HepG2 (cell line): ENCODE results near the gene CNPY1. TPM values are rescaled to one million over a fixed set of nuclear protein-coding genes. Genes with fewer than 3 reads are reported as not detected.

Experiments
- ATAC-seq: fragments of 200-7000 bp; cut with Tn5 transposase; 3 replicates; pipeline ENCODE4 v1.9.1; 2020; ENCODE audit warnings: mild to moderate bottlenecking, moderate library complexity
- BruUV-seq: library from RNA; stranded (reverse); fragments of 400-500 nt; replicated peaks from 2 replicates; lab custom pipeline; 2021; lab: Mats Ljungman, UMichigan
- CTCF ChIA-PET: fragments of 300-600 bp; formaldehyde crosslinking; extraction: SDS; loops from one replicate; lab custom pipeline; 2021; ENCODE audit warnings: low total read pairs, inconsistent platforms, low intra/inter-chr PET ratio; lab: Yijun Ruan, JAX
- POLR2A ChIA-PET: fragments of 350-600 bp; sonication (Branson Sonifier 250); formaldehyde crosslinking; loops from one replicate; lab custom pipeline; 2020; ENCODE audit warnings: antibody characterized with exemption, inconsistent platforms; lab: Yijun Ruan, JAX
- DNase-seq: peaks from one replicate; pipeline ENCODE4 v3.0.0-alpha.2; 2015; ENCODE audit warnings: low spot score
- FAIRE-seq: peaks from 3 replicates; lab custom pipeline; 2011; peaks lifted over from hg19 to GRCh38; lab: Jason Lieb, UNC
- H2AFZ ChIP-seq: one replicate; pipeline ENCODE4 v1.6.1; 2011; ENCODE audit warnings: low read length, inconsistent platforms
- H3K27ac ChIP-seq: fragments of 300-600 bp; 3 replicates; pipeline ENCODE4 v1.8.0; 2011; ENCODE audit warnings: mixed run types, mild to moderate bottlenecking, mixed read lengths, low read length, inconsistent platforms; ENCODE audit not compliant: insufficient read depth; ENCODE audit errors: extremely low read length
- H3K27me3 ChIP-seq, 2 experiments: fragments of 200-600 bp in 1 of 2; 2 replicates in 1 of 2; 3 replicates in 1 of 2; pipeline versions ENCODE4 v1.6.0 to v1.8.0; 2011; ENCODE audit warnings: low read length in 2 of 2, mild to moderate bottlenecking in 2 of 2, moderate library complexity in 2 of 2, inconsistent platforms in 1 of 2; ENCODE audit not compliant: insufficient read depth in 2 of 2, control insufficient read depth in 1 of 2
- H3K36me3 ChIP-seq, 2 experiments: fragments of 200-600 bp in 1 of 2; replicated peaks in 1 of 2; 2 replicates in 1 of 2; 3 replicates in 1 of 2; pipeline versions ENCODE4 v1.5.1 to v1.8.0; 2011; ENCODE audit warnings: low read length in 2 of 2, inconsistent platforms in 1 of 2; ENCODE audit not compliant: insufficient read depth in 2 of 2, control insufficient read depth in 1 of 2
- H3K4me1 ChIP-seq: 2 replicates; pipeline ENCODE4 v1.5.1; 2012; ENCODE audit warnings: low read length, inconsistent platforms; ENCODE audit not compliant: insufficient read depth
- H3K4me2 ChIP-seq: 2 replicates; pipeline ENCODE4 v1.6.0; 2011; ENCODE audit warnings: low read depth, low read length, inconsistent platforms
- H3K4me3 ChIP-seq, 3 experiments: fragments of 200-600 bp in 1 of 3; sonication (generic), shearing (Covaris generic) in 1 of 3; replicated peaks in 1 of 3; 2 replicates each; pipeline ENCODE4 v1.5.1; 2011 to 2016; ENCODE audit warnings: low read length in 3 of 3, inconsistent platforms in 2 of 3, low read depth in 2 of 3, mild to moderate bottlenecking in 2 of 3, control low read depth in 1 of 3, mixed read lengths in 1 of 3; ENCODE audit not compliant: insufficient read depth in 1 of 3
- H3K79me2 ChIP-seq: one replicate; pipeline ENCODE4 v1.6.1; 2011; ENCODE audit warnings: low read length, inconsistent platforms; ENCODE audit not compliant: insufficient read depth
- H3K9ac ChIP-seq: 2 replicates; pipeline ENCODE4 v1.6.0; 2011; ENCODE audit warnings: mild to moderate bottlenecking, low read depth, low read length, inconsistent platforms; ENCODE audit not compliant: insufficient read depth
- H3K9me3 ChIP-seq: 2 replicates; pipeline ENCODE4 v1.5.1; 2012; ENCODE audit warnings: mild to moderate bottlenecking, low read length
- H4K20me1 ChIP-seq: 2 replicates; pipeline ENCODE4 v1.6.0; 2011; ENCODE audit warnings: inconsistent platforms, mild to moderate bottlenecking, low read length, moderate library complexity; ENCODE audit not compliant: insufficient read depth
- ELF4 ChIP-seq: sonication (generic); formaldehyde crosslinking; IDR thresholded peaks from 2 replicates; pipeline ENCODE4 v1.5.0; 2020; ENCODE audit warnings: missing genetic modification reagents, mild to moderate bottlenecking, moderate library complexity, borderline replicate concordance
- GTF3A ChIP-seq: sonication (generic); formaldehyde crosslinking; conservative IDR thresholded peaks from 2 replicates; pipeline ENCODE4 v1.4.0; 2020; ENCODE audit warnings: mild to moderate bottlenecking, missing genetic modification reagents
- KLF15 ChIP-seq: sonication (generic); formaldehyde crosslinking; IDR thresholded peaks from 2 replicates; pipeline ENCODE4 v1.8.1; 2023; ENCODE audit warnings: borderline replicate concordance, mild to moderate bottlenecking, inconsistent platforms, missing genetic modification reagents, mixed read lengths
- MED1 ChIP-seq: sonication (generic); formaldehyde crosslinking; IDR thresholded peaks from 2 replicates; pipeline ENCODE4 v1.4.0; 2020; ENCODE audit warnings: missing genetic modification reagents
- PLSCR1 ChIP-seq: sonication (generic); formaldehyde crosslinking; IDR thresholded peaks from 2 replicates; pipeline ENCODE4 v1.5.0; 2020; ENCODE audit warnings: missing genetic modification reagents, mild to moderate bottlenecking, borderline replicate concordance
- ZFP37 ChIP-seq: sonication (generic); formaldehyde crosslinking; IDR thresholded peaks from 2 replicates; pipeline ENCODE4 v1.4.0; 2020; ENCODE audit warnings: missing genetic modification reagents, borderline replicate concordance
- ZNF251 ChIP-seq: sonication (generic); formaldehyde crosslinking; IDR thresholded peaks from 2 replicates; pipeline ENCODE4 v1.9.0; 2021; ENCODE audit warnings: mild to moderate bottlenecking, missing genetic modification reagents
- ZNF253 ChIP-seq: sonication (generic); formaldehyde crosslinking; IDR thresholded peaks from 2 replicates; pipeline ENCODE4 v1.8.0; 2022; ENCODE audit warnings: mild to moderate bottlenecking, missing genetic modification reagents, borderline replicate concordance
- ZNF282 ChIP-seq: fragments of 450-650 bp; IDR thresholded peaks from 2 replicates; pipeline ENCODE4 v1.6.1; 2018; ENCODE audit not compliant: partially characterized antibody
- ZNF333 ChIP-seq: sonication (generic); formaldehyde crosslinking; IDR thresholded peaks from 2 replicates; pipeline ENCODE4 v1.4.0; 2020; ENCODE audit warnings: mild to moderate bottlenecking, missing genetic modification reagents, borderline replicate concordance
- ZNF431 ChIP-seq: sonication (generic); formaldehyde crosslinking; IDR thresholded peaks from 2 replicates; pipeline ENCODE4 v1.9.0; 2022; ENCODE audit warnings: missing genetic modification reagents, low read depth, mild to moderate bottlenecking, borderline replicate concordance
- ZNF737 ChIP-seq: sonication (generic); formaldehyde crosslinking; IDR thresholded peaks from 2 replicates; pipeline ENCODE4 v1.5.0; 2020; ENCODE audit warnings: missing genetic modification reagents, mild to moderate bottlenecking, borderline replicate concordance
- ZNF841 ChIP-seq: sonication (generic); formaldehyde crosslinking; IDR thresholded peaks from 2 replicates; pipeline ENCODE4 v1.8.1; 2023; ENCODE audit warnings: missing genetic modification reagents, borderline replicate concordance
- ZSCAN22 ChIP-seq: sonication (generic); formaldehyde crosslinking; IDR thresholded peaks from 2 replicates; pipeline ENCODE4 v1.4.0; 2020; ENCODE audit warnings: mild to moderate bottlenecking, missing genetic modification reagents
- WGBS: methylation state at CpG from one replicate; pipeline ENCODE4 v1.1.6; 2017; ENCODE audit warnings: low lambda C conversion rate; 5-methylcytosine and 5-hydroxymethylcytosine counted together
- in situ Hi-C: cut with HindIII; loops from 2 replicates; pipeline ENCODE4 v1.10.0; 2017; ENCODE audit warnings: low pct_unique_long_range_greater_than_20kb; ENCODE audit not compliant: extremely low pct_ligation_motif_present
- intact Hi-C: fragments of 100-400 bp; cut with micrococcal nuclease; formaldehyde crosslinking; loops from one replicate; pipeline ENCODE4 v1.10.0; 2022; ENCODE audit not compliant: unreplicated experiment
- polyA plus RNA-seq, 8 experiments: library from polyadenylated mRNA; depleted of rRNA in 3 of 8; stranded (reverse) in 7 of 8; unstranded in 1 of 8; fragments of >200 nt; fragmentation: Illumina TruSeq in 4 of 8; extraction: Trizol in 4 of 8; gene quantifications; 2 replicates each; pipeline versions ENCODE4 v1.2.1 to v1.2.3, GENCODE V29; 2011 to 2016; ENCODE audit warnings: low read depth in 4 of 8, missing spikeins in 1 of 8, mixed read lengths in 1 of 8; ENCODE audit not compliant: insufficient read depth in 1 of 8
- total RNA-seq, 5 experiments: library from RNA; depleted of rRNA; stranded (reverse); fragments of >200 nt; fragmentation: Illumina TruSeq; extraction: Trizol; gene quantifications; 2 replicates each; pipeline ENCODE4 v1.2.3, GENCODE V29; 2016; ENCODE audit warnings: low read depth in 1 of 5
- TF ChIP-seq, protein P1 (sequence below): sonication (generic); formaldehyde crosslinking; conservative IDR thresholded peaks from 2 replicates; pipeline ENCODE4 v1.8.0; 2022; ENCODE audit warnings: low read depth, missing genetic modification reagents
- TF ChIP-seq, protein P2 (sequence below): sonication (generic); formaldehyde crosslinking; conservative IDR thresholded peaks from 2 replicates; pipeline ENCODE4 v1.4.0; 2020; ENCODE audit warnings: missing genetic modification reagents

CNPY1 gene
- total and polyA plus RNA-seq, 2 of the 13 experiments (the other 11 are each of a cell fraction or from before 2014, with no cell fraction given): not detected

DNA sequence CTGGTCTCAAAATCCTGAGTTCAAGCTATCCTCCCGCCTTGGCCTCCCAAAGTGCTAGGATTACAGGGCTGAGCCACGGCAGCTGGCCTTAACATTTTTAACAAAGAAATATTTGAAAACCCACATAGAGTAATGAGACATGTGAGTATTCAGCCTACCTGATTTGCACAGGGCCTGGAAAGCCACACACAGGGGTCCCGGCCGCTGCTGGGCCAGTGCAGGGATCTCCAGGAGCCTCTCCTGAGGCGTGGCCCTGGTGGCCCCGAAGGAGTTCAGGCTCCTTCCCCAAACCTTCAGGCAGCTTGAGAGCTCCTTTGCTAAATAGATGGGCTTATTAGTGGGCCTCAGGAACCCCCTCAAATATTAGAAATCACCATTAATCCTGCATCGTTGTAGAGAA, 18.7 kb downstream of the CNPY1 start:
- no peak for TF ChIP-seq GTF3A (CRISPR knock-in tag)
- TF ChIP-seq ZNF282: no peak
- TF ChIP-seq PLSCR1 (CRISPR knock-in tag): no peak
- TF ChIP-seq ZNF251 (CRISPR knock-in tag): no peak
- no peak for ATAC-seq
- no peaks in the 10 kb centered on the region for H3K9me3 ChIP-seq
- in situ Hi-C loops (no loop called here), intact Hi-C loops (no loop called here)
- DNase-seq: no peak
- ChIA-PET CTCF (no interaction called here), POLR2A (no interaction called here)
- H3K4me1 ChIP-seq: peaks cover 14% of the 10 kb centered on the region
- H3K9ac ChIP-seq: no peak overlapping the region
- H2AFZ ChIP-seq: no peak overlapping the region
- no peak overlapping the region for H3K27ac ChIP-seq
- H3K4me2 ChIP-seq: no peak overlapping the region
- FAIRE-seq: no peak
- H3K79me2 ChIP-seq: no peaks in the 10 kb centered on the region
- peaks cover 3 to 67% of the 10 kb centered on the region in 2 experiments; a peak in 4 of 5 replicates for H3K27me3 ChIP-seq
- H4K20me1 ChIP-seq: no peaks in the 10 kb centered on the region
- WGBS: 30% methylated on average over 4 of the region's 7 CpGs
- no peaks in the 10 kb centered on the region for H3K36me3 ChIP-seq
- BruUV-seq: no TSS peak
- no peak overlapping the region for H3K4me3 ChIP-seq

DNA sequence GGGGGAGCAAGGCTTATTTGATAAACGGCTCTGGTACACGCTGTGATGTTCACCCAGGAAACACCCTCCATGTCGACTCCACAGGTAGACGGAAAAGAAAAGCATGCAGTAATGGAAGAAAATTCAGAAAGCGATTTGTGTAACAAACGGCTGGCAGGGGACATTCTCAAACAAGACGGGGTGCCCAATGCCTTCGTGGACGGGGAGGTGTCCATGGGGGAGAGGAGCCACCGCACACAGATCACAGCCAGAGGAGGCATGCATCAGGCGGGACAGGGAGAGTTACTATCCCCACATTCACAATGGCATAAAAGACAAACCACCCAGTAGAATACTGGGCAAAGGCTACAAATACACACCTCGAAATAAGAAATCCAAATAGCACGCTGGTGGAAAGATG, 20.1 kb downstream of the CNPY1 start:
- H4K20me1 ChIP-seq: no peaks in the 10 kb centered on the region
- in situ Hi-C loops (no loop called here), intact Hi-C loops (no loop called here)
- no peak overlapping the region for H3K4me3 ChIP-seq
- peaks cover 4 to 65% of the 10 kb centered on the region in 2 experiments; a peak in 4 of 5 replicates for H3K27me3 ChIP-seq
- peaks cover under 1% of the 10 kb centered on the region; the same call in 1 of the 2 replicates for H3K4me1 ChIP-seq
- FAIRE-seq (no peak), ATAC-seq (no peak), DNase-seq (no peak)
- BruUV-seq: no TSS peak
- H3K27ac ChIP-seq: no peak overlapping the region
- H3K79me2 ChIP-seq: no peaks in the 10 kb centered on the region
- no peaks in the 10 kb centered on the region for H3K9me3 ChIP-seq
- no peak overlapping the region for H3K4me2 ChIP-seq
- no peak overlapping the region for H3K9ac ChIP-seq
- H3K36me3 ChIP-seq: no peaks in the 10 kb centered on the region
- POLR2A ChIA-PET: no interaction called here
- CTCF ChIA-PET: no interaction called here
- 10% methylated on average over 13 of the region's 13 CpGs for WGBS
- no peak overlapping the region for H2AFZ ChIP-seq
- no peak for TF ChIP-seq ZFP37 (CRISPR knock-in tag)
- no peak for TF ChIP-seq ZSCAN22
- TF ChIP-seq MED1 (CRISPR knock-in tag): no peak
- TF ChIP-seq, protein P1, sequence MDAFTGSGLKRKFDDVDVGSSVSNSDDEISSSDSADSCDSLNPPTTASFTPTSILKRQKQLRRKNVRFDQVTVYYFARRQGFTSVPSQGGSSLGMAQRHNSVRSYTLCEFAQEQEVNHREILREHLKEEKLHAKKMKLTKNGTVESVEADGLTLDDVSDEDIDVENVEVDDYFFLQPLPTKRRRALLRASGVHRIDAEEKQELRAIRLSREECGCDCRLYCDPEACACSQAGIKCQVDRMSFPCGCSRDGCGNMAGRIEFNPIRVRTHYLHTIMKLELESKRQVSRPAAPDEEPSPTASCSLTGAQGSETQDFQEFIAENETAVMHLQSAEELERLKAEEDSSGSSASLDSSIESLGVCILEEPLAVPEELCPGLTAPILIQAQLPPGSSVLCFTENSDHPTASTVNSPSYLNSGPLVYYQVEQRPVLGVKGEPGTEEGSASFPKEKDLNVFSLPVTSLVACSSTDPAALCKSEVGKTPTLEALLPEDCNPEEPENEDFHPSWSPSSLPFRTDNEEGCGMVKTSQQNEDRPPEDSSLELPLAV (CRISPR knock-in tag): no peak
- no peak for TF ChIP-seq ELF4
- no peak for TF ChIP-seq ZNF737 (CRISPR knock-in tag)
- TF ChIP-seq KLF15 (CRISPR knock-in tag): no peak
- TF ChIP-seq ZNF333: no peak
- TF ChIP-seq ZNF253 (CRISPR knock-in tag): no peak
- no peak for TF ChIP-seq ZNF841 (CRISPR knock-in tag)
- TF ChIP-seq ZNF431: no peak
- TF ChIP-seq, protein P2, sequence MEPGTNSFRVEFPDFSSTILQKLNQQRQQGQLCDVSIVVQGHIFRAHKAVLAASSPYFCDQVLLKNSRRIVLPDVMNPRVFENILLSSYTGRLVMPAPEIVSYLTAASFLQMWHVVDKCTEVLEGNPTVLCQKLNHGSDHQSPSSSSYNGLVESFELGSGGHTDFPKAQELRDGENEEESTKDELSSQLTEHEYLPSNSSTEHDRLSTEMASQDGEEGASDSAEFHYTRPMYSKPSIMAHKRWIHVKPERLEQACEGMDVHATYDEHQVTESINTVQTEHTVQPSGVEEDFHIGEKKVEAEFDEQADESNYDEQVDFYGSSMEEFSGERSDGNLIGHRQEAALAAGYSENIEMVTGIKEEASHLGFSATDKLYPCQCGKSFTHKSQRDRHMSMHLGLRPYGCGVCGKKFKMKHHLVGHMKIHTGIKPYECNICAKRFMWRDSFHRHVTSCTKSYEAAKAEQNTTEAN (CRISPR knock-in tag): no peak
